GM23338 (cell line): ENCODE results near the gene ZNF512. TPM values are rescaled to one million over a fixed set of nuclear protein-coding genes. Genes with fewer than 3 reads are reported as not detected.

Experiments
- ATAC-seq: fragments of 200-7000 bp; cut with Tn5 transposase; 3 replicates; pipeline ENCODE4 v1.9.1; 2020
- DNase-seq: peaks from one replicate; pipeline ENCODE4 v3.0.0-alpha.2; 2015; ENCODE audit warnings: low spot score
- H2AFZ ChIP-seq: fragments of 200-600 bp; sonication (generic); 2 replicates; pipeline ENCODE4 v1.8.0; 2016; ENCODE audit warnings: antibody characterized with exemption, mild to moderate bottlenecking, moderate library complexity
- H3F3A ChIP-seq: fragments of 200-600 bp; sonication (generic); replicated peaks from 2 replicates; pipeline ENCODE4 v1.8.0; 2017; ENCODE audit warnings: antibody characterized with exemption, mixed run types, low read depth
- H3K27ac ChIP-seq: fragments of 200-600 bp; sonication (generic); 2 replicates; pipeline ENCODE4 v1.6.1; 2016; ENCODE audit warnings: low read depth
- H3K27me3 ChIP-seq: fragments of 200-600 bp; sonication (generic); 2 replicates; pipeline ENCODE4 v1.8.0; 2016; ENCODE audit warnings: mild to moderate bottlenecking, mixed run types, moderate library complexity; ENCODE audit not compliant: insufficient read depth
- H3K36me3 ChIP-seq: fragments of 200-600 bp; sonication (generic); 2 replicates; pipeline ENCODE4 v1.8.0; 2016; ENCODE audit warnings: mild to moderate bottlenecking; ENCODE audit not compliant: insufficient read depth
- H3K4me1 ChIP-seq: fragments of 200-600 bp; sonication (generic); 2 replicates; pipeline ENCODE4 v1.8.0; 2016; ENCODE audit warnings: mild to moderate bottlenecking, moderate library complexity; ENCODE audit not compliant: insufficient read depth
- H3K4me2 ChIP-seq: fragments of 200-600 bp; sonication (generic); 2 replicates; pipeline ENCODE4 v1.7.1; 2017; ENCODE audit warnings: mixed run types
- H3K4me3 ChIP-seq: fragments of 200-600 bp; sonication (generic); 2 replicates; pipeline ENCODE4 v1.6.1; 2016; ENCODE audit warnings: mixed run types
- H3K79me2 ChIP-seq: fragments of 200-600 bp; sonication (generic); replicated peaks from 2 replicates; pipeline ENCODE4 v1.8.0; 2017; ENCODE audit warnings: mild to moderate bottlenecking; ENCODE audit not compliant: insufficient read depth
- H3K9me2 ChIP-seq: fragments of 200-600 bp; sonication (generic); 2 replicates; pipeline ENCODE4 v1.8.0; 2017; ENCODE audit not compliant: insufficient read depth
- H4K20me1 ChIP-seq: fragments of 200-600 bp; sonication (generic); replicated peaks from 2 replicates; pipeline ENCODE4 v1.8.0; 2017; ENCODE audit warnings: mild to moderate bottlenecking; ENCODE audit not compliant: insufficient read depth
- H3K27ac Mint-ChIP-seq: 2 replicates; pipeline ENCODE4 v1.8.0; 2020; ENCODE audit warnings: inconsistent platforms, mild to moderate bottlenecking, moderate library complexity, mixed read lengths
- H3K27me3 Mint-ChIP-seq: 3 replicates; pipeline ENCODE4 v1.8.0; 2022; ENCODE audit warnings: low read depth, mild to moderate bottlenecking, moderate library complexity, mixed read lengths, inconsistent platforms; ENCODE audit not compliant: insufficient read depth, poor library complexity
- H3K36me3 Mint-ChIP-seq: 3 replicates; pipeline ENCODE4 v1.8.0; 2021; ENCODE audit warnings: low read depth, mild to moderate bottlenecking, inconsistent platforms, moderate library complexity, mixed read lengths
- H3K4me1 Mint-ChIP-seq: 3 replicates; pipeline ENCODE4 v1.8.0; 2020; ENCODE audit warnings: mild to moderate bottlenecking, inconsistent platforms, mixed read lengths
- H3K4me3 Mint-ChIP-seq: 3 replicates; pipeline ENCODE4 v1.8.0; 2021; ENCODE audit warnings: moderate library complexity, mild to moderate bottlenecking, inconsistent platforms, mixed read lengths
- H3K9me3 Mint-ChIP-seq: 3 replicates; pipeline ENCODE4 v1.8.0; 2020; ENCODE audit warnings: moderate library complexity, mild to moderate bottlenecking, inconsistent platforms, mixed read lengths
- CREB1 ChIP-seq: fragments of 250-450 bp; sonication (Bioruptor Pico); IDR thresholded peaks from 2 replicates; pipeline ENCODE4 v1.5.0; 2020; ENCODE audit warnings: low read depth, mild to moderate bottlenecking, moderate library complexity
- EZH2 ChIP-seq: fragments of 200-600 bp; sonication (generic); IDR thresholded peaks from one replicate; pipeline ENCODE4 v1.8.0; 2017; ENCODE audit warnings: antibody characterized with exemption, mild to moderate bottlenecking, low read depth; ENCODE audit not compliant: unreplicated experiment
- EZH2phosphoT487 ChIP-seq: fragments of 200-600 bp; sonication (generic); IDR thresholded peaks from one replicate; pipeline ENCODE4 v1.8.1; 2018; ENCODE audit warnings: antibody characterized with exemption; ENCODE audit not compliant: unreplicated experiment
- JUNB ChIP-seq: IDR thresholded peaks from one replicate; pipeline ENCODE4 v1.6.1; 2016; ENCODE audit warnings: antibody characterized with exemption; ENCODE audit not compliant: unreplicated experiment
- NANOG ChIP-seq: IDR thresholded peaks from 2 replicates; pipeline ENCODE4 v1.6.1; 2016; ENCODE audit warnings: antibody characterized with exemption, borderline replicate concordance
- STAT1 ChIP-seq: IDR thresholded peaks from one replicate; pipeline ENCODE4 v1.6.1; 2016; ENCODE audit warnings: antibody characterized with exemption; ENCODE audit not compliant: unreplicated experiment
- ZNF114 ChIP-seq: fragments of 250-450 bp; sonication (Bioruptor Pico); IDR thresholded peaks from 2 replicates; pipeline ENCODE4 v1.5.0; 2020; ENCODE audit warnings: mild to moderate bottlenecking, moderate library complexity
- ZNF331 ChIP-seq: fragments of 250-450 bp; sonication (Bioruptor Pico); IDR thresholded peaks from 2 replicates; pipeline ENCODE4 v1.5.0; 2020; ENCODE audit warnings: low read depth, mild to moderate bottlenecking, moderate library complexity
- polyA plus RNA-seq: library from polyadenylated mRNA; unstranded; fragments of >200 nt; fragmentation: Nextera tagmentation; extraction: Ambion mirVana; gene quantifications from 2 replicates; pipeline ENCODE4 v1.2.1, GENCODE V29; 2016
- total RNA-seq: library from RNA; depleted of rRNA; stranded (reverse); fragments of >200 nt; shearing (Covaris generic); gene quantifications from 2 replicates; pipeline ENCODE4 v1.2.3, GENCODE V29; 2014
- TF ChIP-seq, protein P1 (sequence below): fragments of 250-450 bp; sonication (Bioruptor Pico); IDR thresholded peaks from 2 replicates; pipeline ENCODE4 v1.5.0; 2020; ENCODE audit warnings: mild to moderate bottlenecking, moderate library complexity
- TF ChIP-seq, protein P2 (sequence below): IDR thresholded peaks from 2 replicates; pipeline ENCODE4 v1.6.1; 2016; ENCODE audit warnings: antibody characterized with exemption
- TF ChIP-seq, protein P3 (sequence below), 2 experiments: fragments of 200-600 bp in 1 of 2; sonication (generic) in 1 of 2; conservative IDR thresholded peaks; 2 replicates each; pipeline versions ENCODE4 v1.5.1 to v1.6.1; 2016 to 2017; ENCODE audit warnings: antibody characterized with exemption in 2 of 2, low read depth in 2 of 2, mild to moderate bottlenecking in 2 of 2, moderate library complexity in 1 of 2

ZNF512 gene
- total and polyA plus RNA-seq, 2 experiments from 2014 or later, result 26.0 to 38.4 TPM

DNA sequence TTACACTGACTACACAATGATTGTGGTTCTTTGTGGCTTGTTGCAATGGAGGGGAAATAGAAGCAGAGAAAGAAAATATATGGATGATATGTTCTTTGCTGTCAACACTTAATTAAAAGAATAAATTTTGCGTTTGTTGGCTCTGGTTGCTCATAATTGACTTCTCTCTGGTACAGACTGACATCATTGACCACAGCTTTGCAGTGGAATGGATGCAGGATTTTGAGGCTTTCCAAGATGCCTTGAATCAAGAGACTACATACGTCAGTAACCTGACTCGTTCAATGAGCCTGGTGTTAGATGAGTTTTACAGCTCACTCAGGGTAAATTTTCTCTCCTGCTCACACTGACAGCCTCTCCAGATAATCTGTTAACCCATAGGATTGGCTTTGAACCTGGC is 55.9 kb downstream of the ZNF512 start:
- Histone ChIP-seq H3F3A (no peaks in the 10 kb centered on the region), H2AFZ (no peak overlapping the region), H3K27me3 (no peaks in the 10 kb centered on the region), H3K27ac (no peak overlapping the region), H3K4me2 (no peak overlapping the region), H3K4me3 (no peak overlapping the region), H4K20me1 (peaks cover 4% of the 10 kb centered on the region; the same call in 1 of the 2 replicates), H3K9me2 (no peaks in the 10 kb centered on the region), H3K79me2 (no peaks in the 10 kb centered on the region), H3K4me1 (no peaks in the 10 kb centered on the region), H3K36me3 (peaks cover 31% of the 10 kb centered on the region)
- no peak for TF ChIP-seq JUNB
- TF ChIP-seq CREB1 (CRISPR knock-in tag), result no peak
- TF ChIP-seq ZNF331 (CRISPR knock-in tag), result no peak
- H3K4me1 Mint-ChIP-seq, result no peaks in the 10 kb centered on the region
- H3K4me3 Mint-ChIP-seq, result no peak overlapping the region
- DNase-seq, result no peak
- no peak for ATAC-seq
- no peak overlapping the region for H3K27ac Mint-ChIP-seq
- H3K27me3 Mint-ChIP-seq, result no peaks in the 10 kb centered on the region
- peaks cover 47% of the 10 kb centered on the region for H3K36me3 Mint-ChIP-seq
- H3K9me3 Mint-ChIP-seq, result no peaks in the 10 kb centered on the region

DNA sequence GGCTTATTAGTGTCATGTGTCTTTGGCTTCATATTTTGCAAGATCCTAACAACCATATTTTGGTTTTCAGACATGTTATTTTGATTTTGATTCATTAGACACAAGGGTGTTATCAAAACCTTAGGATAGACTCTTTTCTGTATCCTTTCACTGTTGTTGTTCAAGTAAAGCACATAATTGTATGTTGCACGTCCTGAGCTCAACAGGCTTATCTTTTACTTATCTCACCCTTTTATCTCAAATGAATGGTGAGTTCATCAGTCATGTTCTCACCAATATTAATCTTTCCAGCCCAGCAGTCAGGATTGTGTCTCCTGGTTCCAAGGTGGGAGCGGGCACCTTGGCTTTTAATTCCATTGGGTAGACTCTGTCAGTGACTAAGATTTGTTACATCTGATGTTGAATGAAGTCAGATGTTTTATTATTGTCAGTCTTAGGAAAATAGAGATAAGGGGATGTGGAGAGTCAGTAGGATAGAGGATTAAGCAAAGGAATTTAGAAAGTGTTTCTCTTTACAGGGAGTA is 57.9 kb downstream of the ZNF512 start:
- peaks cover 38% of the 10 kb centered on the region for H3K36me3 Mint-ChIP-seq
- H2AFZ ChIP-seq, result no peak overlapping the region
- H3K9me2 ChIP-seq, result no peaks in the 10 kb centered on the region
- H3K27me3 ChIP-seq, result no peaks in the 10 kb centered on the region
- DNase-seq (no peak), ATAC-seq (no peak)
- no peaks in the 10 kb centered on the region for H3K4me1 Mint-ChIP-seq
- H3K27ac ChIP-seq, result no peak overlapping the region
- peaks cover 18% of the 10 kb centered on the region for H3K36me3 ChIP-seq
- H4K20me1 ChIP-seq, result no peaks in the 10 kb centered on the region; the same call in 1 of the 2 replicates
- no peak overlapping the region for H3K4me2 ChIP-seq
- no peak overlapping the region for H3K4me3 ChIP-seq
- H3K4me3 Mint-ChIP-seq, result no peak overlapping the region
- no peaks in the 10 kb centered on the region for H3K4me1 ChIP-seq
- H3K27ac Mint-ChIP-seq, result no peak overlapping the region
- H3K9me3 Mint-ChIP-seq, result no peaks in the 10 kb centered on the region
- no peaks in the 10 kb centered on the region for H3K79me2 ChIP-seq
- H3F3A ChIP-seq, result no peaks in the 10 kb centered on the region
- H3K27me3 Mint-ChIP-seq, result peaks cover 2% of the 10 kb centered on the region
- no peak for TF ChIP-seq EZH2phosphoT487
- no peak for TF ChIP-seq ZNF114 (CRISPR knock-in tag)
- TF ChIP-seq, protein P1, sequence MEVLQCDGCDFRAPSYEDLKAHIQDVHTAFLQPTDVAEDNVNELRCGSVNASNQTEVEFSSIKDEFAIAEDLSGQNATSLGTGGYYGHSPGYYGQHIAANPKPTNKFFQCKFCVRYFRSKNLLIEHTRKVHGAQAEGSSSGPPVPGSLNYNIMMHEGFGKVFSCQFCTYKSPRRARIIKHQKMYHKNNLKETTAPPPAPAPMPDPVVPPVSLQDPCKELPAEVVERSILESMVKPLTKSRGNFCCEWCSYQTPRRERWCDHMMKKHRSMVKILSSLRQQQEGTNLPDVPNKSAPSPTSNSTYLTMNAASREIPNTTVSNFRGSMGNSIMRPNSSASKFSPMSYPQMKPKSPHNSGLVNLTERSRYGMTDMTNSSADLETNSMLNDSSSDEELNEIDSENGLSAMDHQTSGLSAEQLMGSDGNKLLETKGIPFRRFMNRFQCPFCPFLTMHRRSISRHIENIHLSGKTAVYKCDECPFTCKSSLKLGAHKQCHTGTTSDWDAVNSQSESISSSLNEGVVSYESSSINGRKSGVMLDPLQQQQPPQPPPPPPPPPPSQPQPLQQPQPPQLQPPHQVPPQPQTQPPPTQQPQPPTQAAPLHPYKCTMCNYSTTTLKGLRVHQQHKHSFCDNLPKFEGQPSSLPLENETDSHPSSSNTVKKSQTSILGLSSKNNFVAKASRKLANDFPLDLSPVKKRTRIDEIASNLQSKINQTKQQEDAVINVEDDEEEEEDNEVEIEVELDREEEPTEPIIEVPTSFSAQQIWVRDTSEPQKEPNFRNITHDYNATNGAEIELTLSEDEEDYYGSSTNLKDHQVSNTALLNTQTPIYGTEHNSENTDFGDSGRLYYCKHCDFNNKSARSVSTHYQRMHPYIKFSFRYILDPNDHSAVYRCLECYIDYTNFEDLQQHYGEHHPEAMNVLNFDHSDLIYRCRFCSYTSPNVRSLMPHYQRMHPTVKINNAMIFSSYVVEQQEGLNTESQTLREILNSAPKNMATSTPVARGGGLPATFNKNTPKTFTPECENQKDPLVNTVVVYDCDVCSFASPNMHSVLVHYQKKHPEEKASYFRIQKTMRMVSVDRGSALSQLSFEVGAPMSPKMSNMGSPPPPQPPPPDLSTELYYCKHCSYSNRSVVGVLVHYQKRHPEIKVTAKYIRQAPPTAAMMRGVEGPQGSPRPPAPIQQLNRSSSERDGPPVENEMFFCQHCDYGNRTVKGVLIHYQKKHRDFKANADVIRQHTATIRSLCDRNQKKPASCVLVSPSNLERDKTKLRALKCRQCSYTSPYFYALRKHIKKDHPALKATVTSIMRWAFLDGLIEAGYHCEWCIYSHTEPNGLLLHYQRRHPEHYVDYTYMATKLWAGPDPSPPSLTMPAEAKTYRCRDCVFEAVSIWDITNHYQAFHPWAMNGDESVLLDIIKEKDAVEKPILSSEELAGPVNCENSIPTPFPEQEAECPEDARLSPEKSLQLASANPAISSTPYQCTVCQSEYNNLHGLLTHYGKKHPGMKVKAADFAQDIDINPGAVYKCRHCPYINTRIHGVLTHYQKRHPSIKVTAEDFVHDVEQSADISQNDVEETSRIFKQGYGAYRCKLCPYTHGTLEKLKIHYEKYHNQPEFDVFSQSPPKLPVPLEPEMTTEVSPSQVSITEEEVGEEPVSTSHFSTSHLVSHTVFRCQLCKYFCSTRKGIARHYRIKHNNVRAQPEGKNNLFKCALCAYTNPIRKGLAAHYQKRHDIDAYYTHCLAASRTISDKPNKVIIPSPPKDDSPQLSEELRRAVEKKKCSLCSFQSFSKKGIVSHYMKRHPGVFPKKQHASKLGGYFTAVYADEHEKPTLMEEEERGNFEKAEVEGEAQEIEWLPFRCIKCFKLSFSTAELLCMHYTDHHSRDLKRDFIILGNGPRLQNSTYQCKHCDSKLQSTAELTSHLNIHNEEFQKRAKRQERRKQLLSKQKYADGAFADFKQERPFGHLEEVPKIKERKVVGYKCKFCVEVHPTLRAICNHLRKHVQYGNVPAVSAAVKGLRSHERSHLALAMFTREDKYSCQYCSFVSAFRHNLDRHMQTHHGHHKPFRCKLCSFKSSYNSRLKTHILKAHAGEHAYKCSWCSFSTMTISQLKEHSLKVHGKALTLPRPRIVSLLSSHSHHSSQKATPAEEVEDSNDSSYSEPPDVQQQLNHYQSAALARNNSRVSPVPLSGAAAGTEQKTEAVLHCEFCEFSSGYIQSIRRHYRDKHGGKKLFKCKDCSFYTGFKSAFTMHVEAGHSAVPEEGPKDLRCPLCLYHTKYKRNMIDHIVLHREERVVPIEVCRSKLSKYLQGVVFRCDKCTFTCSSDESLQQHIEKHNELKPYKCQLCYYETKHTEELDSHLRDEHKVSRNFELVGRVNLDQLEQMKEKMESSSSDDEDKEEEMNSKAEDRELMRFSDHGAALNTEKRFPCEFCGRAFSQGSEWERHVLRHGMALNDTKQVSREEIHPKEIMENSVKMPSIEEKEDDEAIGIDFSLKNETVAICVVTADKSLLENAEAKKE (CRISPR knock-in tag), result no peak
- TF ChIP-seq EZH2, result no peak
- TF ChIP-seq NANOG, result no peak
- TF ChIP-seq, protein P2, sequence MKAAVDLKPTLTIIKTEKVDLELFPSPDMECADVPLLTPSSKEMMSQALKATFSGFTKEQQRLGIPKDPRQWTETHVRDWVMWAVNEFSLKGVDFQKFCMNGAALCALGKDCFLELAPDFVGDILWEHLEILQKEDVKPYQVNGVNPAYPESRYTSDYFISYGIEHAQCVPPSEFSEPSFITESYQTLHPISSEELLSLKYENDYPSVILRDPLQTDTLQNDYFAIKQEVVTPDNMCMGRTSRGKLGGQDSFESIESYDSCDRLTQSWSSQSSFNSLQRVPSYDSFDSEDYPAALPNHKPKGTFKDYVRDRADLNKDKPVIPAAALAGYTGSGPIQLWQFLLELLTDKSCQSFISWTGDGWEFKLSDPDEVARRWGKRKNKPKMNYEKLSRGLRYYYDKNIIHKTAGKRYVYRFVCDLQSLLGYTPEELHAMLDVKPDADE, result no peak
- TF ChIP-seq JUNB, result no peak
- TF ChIP-seq CREB1 (CRISPR knock-in tag), result no peak
- TF ChIP-seq STAT1, result no peak
- TF ChIP-seq, protein P3, sequence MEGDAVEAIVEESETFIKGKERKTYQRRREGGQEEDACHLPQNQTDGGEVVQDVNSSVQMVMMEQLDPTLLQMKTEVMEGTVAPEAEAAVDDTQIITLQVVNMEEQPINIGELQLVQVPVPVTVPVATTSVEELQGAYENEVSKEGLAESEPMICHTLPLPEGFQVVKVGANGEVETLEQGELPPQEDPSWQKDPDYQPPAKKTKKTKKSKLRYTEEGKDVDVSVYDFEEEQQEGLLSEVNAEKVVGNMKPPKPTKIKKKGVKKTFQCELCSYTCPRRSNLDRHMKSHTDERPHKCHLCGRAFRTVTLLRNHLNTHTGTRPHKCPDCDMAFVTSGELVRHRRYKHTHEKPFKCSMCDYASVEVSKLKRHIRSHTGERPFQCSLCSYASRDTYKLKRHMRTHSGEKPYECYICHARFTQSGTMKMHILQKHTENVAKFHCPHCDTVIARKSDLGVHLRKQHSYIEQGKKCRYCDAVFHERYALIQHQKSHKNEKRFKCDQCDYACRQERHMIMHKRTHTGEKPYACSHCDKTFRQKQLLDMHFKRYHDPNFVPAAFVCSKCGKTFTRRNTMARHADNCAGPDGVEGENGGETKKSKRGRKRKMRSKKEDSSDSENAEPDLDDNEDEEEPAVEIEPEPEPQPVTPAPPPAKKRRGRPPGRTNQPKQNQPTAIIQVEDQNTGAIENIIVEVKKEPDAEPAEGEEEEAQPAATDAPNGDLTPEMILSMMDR (conservative IDR thresholded peaks at IDR 0.05; ENCODE audit: low read depth in 2 of 2), result no peak
